ENCODE data around the gene ADCY3. TPM values are rescaled to one million over a fixed set of nuclear protein-coding genes. Genes with fewer than 3 reads are reported as not detected.
"Not testable (repeated sequence)": the region's sequence is repeated elsewhere in the genome, so short reads cannot be mapped to it uniquely, and the experiment has no call there.

ADCY3 gene
- total RNA-seq, 1 experiment from 2014 or later, result 50.3 TPM

GRCh38 chr2:24837996-24838513, 82.0 kb downstream of the ADCY3 start:
- BruUV-seq (replicated peaks), result no TSS peak
- no peak for DNase-seq (ENCODE audit: unreplicated experiment)
- intact Hi-C loops (cut with micrococcal nuclease), result no loop called here
- H3K27me3 Mint-ChIP-seq (ENCODE audit: insufficient read depth, unreplicated experiment), result no peaks in the 10 kb centered on the region
- TF ChIP-seq CTCF (IDR thresholded peaks at IDR 0.05; ENCODE audit: unreplicated experiment), result no peak
- no peak overlapping the region for H3K27ac Mint-ChIP-seq (ENCODE audit: low read depth, unreplicated experiment)
- H3K4me3 Mint-ChIP-seq (ENCODE audit: unreplicated experiment), result no peak overlapping the region
- no peaks in the 10 kb centered on the region for H3K9me3 Mint-ChIP-seq (ENCODE audit: unreplicated experiment)
- no peaks in the 10 kb centered on the region for H3K4me1 Mint-ChIP-seq (ENCODE audit: insufficient read depth, unreplicated experiment)
- H3K36me3 Mint-ChIP-seq (ENCODE audit: insufficient read depth, unreplicated experiment), result peaks cover 31% of the 10 kb centered on the region
- POLR2A ChIA-PET, result no interaction called here
- CTCF ChIA-PET, result interaction anchor here (1.5 kb wide), 1 partner anchor 10 kb away, joined by 4 read pairs; no protein-coding TSS in a partner anchor

GRCh38 chr2:24836706-24837105, 83.3 kb downstream of the ADCY3 start:
- TF ChIP-seq CTCF (IDR thresholded peaks at IDR 0.05; ENCODE audit: unreplicated experiment), result no peak
- Mint-ChIP-seq H3K9me3 (ENCODE audit: unreplicated experiment) (no peaks in the 10 kb centered on the region), H3K4me3 (ENCODE audit: unreplicated experiment) (no peak overlapping the region), H3K4me1 (ENCODE audit: insufficient read depth, unreplicated experiment) (no peaks in the 10 kb centered on the region), H3K36me3 (ENCODE audit: insufficient read depth, unreplicated experiment) (peaks cover 36% of the 10 kb centered on the region), H3K27me3 (ENCODE audit: insufficient read depth, unreplicated experiment) (no peaks in the 10 kb centered on the region), H3K27ac (ENCODE audit: low read depth, unreplicated experiment) (no peak overlapping the region)
- POLR2A ChIA-PET, result no interaction called here
- CTCF ChIA-PET, result interaction anchor here (1.0 to 1.5 kb wide), 2 partner anchors 8 to 9 kb away, joined by 4 to 8 read pairs; no protein-coding TSS in a partner anchor
- no TSS peak for BruUV-seq (replicated peaks)
- intact Hi-C loops (cut with micrococcal nuclease), result no loop called here
- DNase-seq (ENCODE audit: unreplicated experiment), result no peak

- Mint-ChIP-seq H3K9me3 (ENCODE audit: unreplicated experiment) (no peaks in the 10 kb centered on the region), H3K4me3 (ENCODE audit: unreplicated experiment) (no peak overlapping the region), H3K36me3 (ENCODE audit: insufficient read depth, unreplicated experiment) (peaks cover 36% of the 10 kb centered on the region), H3K27me3 (ENCODE audit: insufficient read depth, unreplicated experiment) (no peaks in the 10 kb centered on the region), H3K4me1 (ENCODE audit: insufficient read depth, unreplicated experiment) (no peaks in the 10 kb centered on the region), H3K27ac (ENCODE audit: low read depth, unreplicated experiment) (no peak overlapping the region)
- TF ChIP-seq CTCF (IDR thresholded peaks at IDR 0.05; ENCODE audit: unreplicated experiment), result no peak
- BruUV-seq (replicated peaks), result no TSS peak
- ChIA-PET POLR2A (no interaction called here), CTCF (no interaction called here)
- intact Hi-C loops (cut with micrococcal nuclease), result no loop called here
- no peak for DNase-seq (ENCODE audit: unreplicated experiment)
Observed at GRCh38 chr2:24836206-24836605, 83.8 kb downstream of the ADCY3 start.

- intact Hi-C loops (cut with micrococcal nuclease); H3K4me1 Mint-ChIP-seq (ENCODE audit: insufficient read depth, unreplicated experiment); H3K9me3 Mint-ChIP-seq (ENCODE audit: unreplicated experiment); BruUV-seq (replicated peaks); H3K27me3 Mint-ChIP-seq (ENCODE audit: insufficient read depth, unreplicated experiment); H3K27ac Mint-ChIP-seq (ENCODE audit: low read depth, unreplicated experiment); POLR2A ChIA-PET; H3K4me3 Mint-ChIP-seq (ENCODE audit: unreplicated experiment): not testable (repeated sequence)
- CTCF ChIA-PET, result interaction anchor here (0.6 kb wide), 1 partner anchor 579 kb away, joined by 3 read pairs; no protein-coding TSS in a partner anchor
- H3K36me3 Mint-ChIP-seq (ENCODE audit: insufficient read depth, unreplicated experiment), result peaks cover 30% of the 10 kb centered on the region
- peak; percentile 47 for DNase-seq (ENCODE audit: unreplicated experiment)
Observed at GRCh38 chr2:24835411-24835810, 84.6 kb downstream of the ADCY3 start.
